HepG2 (cell line): ENCODE data around the gene CDC42SE2. TPM values are rescaled to one million over a fixed set of nuclear protein-coding genes. Genes with fewer than 3 reads are reported as not detected.

ENCODE experiments used
- ATAC-seq: fragments of 200-7000 bp; cut with Tn5 transposase; 3 replicates; pipeline ENCODE4 v1.9.1; 2020; ENCODE audit warnings: mild to moderate bottlenecking, moderate library complexity
- BruUV-seq: library from RNA; stranded (reverse); fragments of 400-500 nt; replicated peaks from 2 replicates; lab custom pipeline; 2021; lab: Mats Ljungman, UMichigan
- CTCF ChIA-PET: fragments of 300-600 bp; formaldehyde crosslinking; extraction: SDS; loops from one replicate; lab custom pipeline; 2021; ENCODE audit warnings: low total read pairs, inconsistent platforms, low intra/inter-chr PET ratio; lab: Yijun Ruan, JAX
- POLR2A ChIA-PET: fragments of 350-600 bp; sonication (Branson Sonifier 250); formaldehyde crosslinking; loops from one replicate; lab custom pipeline; 2020; ENCODE audit warnings: antibody characterized with exemption, inconsistent platforms; lab: Yijun Ruan, JAX
- DNase-seq: peaks from one replicate; pipeline ENCODE4 v3.0.0-alpha.2; 2015; ENCODE audit warnings: low spot score
- FAIRE-seq: peaks from 3 replicates; lab custom pipeline; 2011; peaks lifted over from hg19 to GRCh38; lab: Jason Lieb, UNC
- H2AFZ ChIP-seq: one replicate; pipeline ENCODE4 v1.6.1; 2011; ENCODE audit warnings: low read length, inconsistent platforms
- H3K27ac ChIP-seq: fragments of 300-600 bp; 3 replicates; pipeline ENCODE4 v1.8.0; 2011; ENCODE audit warnings: mixed run types, mild to moderate bottlenecking, mixed read lengths, low read length, inconsistent platforms; ENCODE audit not compliant: insufficient read depth; ENCODE audit errors: extremely low read length
- H3K27me3 ChIP-seq, 2 experiments: fragments of 200-600 bp in 1 of 2; 2 replicates in 1 of 2; 3 replicates in 1 of 2; pipeline versions ENCODE4 v1.6.0 to v1.8.0; 2011; ENCODE audit warnings: low read length in 2 of 2, mild to moderate bottlenecking in 2 of 2, moderate library complexity in 2 of 2, inconsistent platforms in 1 of 2; ENCODE audit not compliant: insufficient read depth in 2 of 2, control insufficient read depth in 1 of 2
- H3K36me3 ChIP-seq, 2 experiments: fragments of 200-600 bp in 1 of 2; replicated peaks in 1 of 2; 2 replicates in 1 of 2; 3 replicates in 1 of 2; pipeline versions ENCODE4 v1.5.1 to v1.8.0; 2011; ENCODE audit warnings: low read length in 2 of 2, inconsistent platforms in 1 of 2; ENCODE audit not compliant: insufficient read depth in 2 of 2, control insufficient read depth in 1 of 2
- H3K4me1 ChIP-seq: 2 replicates; pipeline ENCODE4 v1.5.1; 2012; ENCODE audit warnings: low read length, inconsistent platforms; ENCODE audit not compliant: insufficient read depth
- H3K4me2 ChIP-seq: 2 replicates; pipeline ENCODE4 v1.6.0; 2011; ENCODE audit warnings: low read depth, low read length, inconsistent platforms
- H3K4me3 ChIP-seq, 3 experiments: fragments of 200-600 bp in 1 of 3; sonication (generic), shearing (Covaris generic) in 1 of 3; replicated peaks in 1 of 3; 2 replicates each; pipeline ENCODE4 v1.5.1; 2011 to 2016; ENCODE audit warnings: low read length in 3 of 3, inconsistent platforms in 2 of 3, low read depth in 2 of 3, mild to moderate bottlenecking in 2 of 3, control low read depth in 1 of 3, mixed read lengths in 1 of 3; ENCODE audit not compliant: insufficient read depth in 1 of 3
- H3K79me2 ChIP-seq: one replicate; pipeline ENCODE4 v1.6.1; 2011; ENCODE audit warnings: low read length, inconsistent platforms; ENCODE audit not compliant: insufficient read depth
- H3K9ac ChIP-seq: 2 replicates; pipeline ENCODE4 v1.6.0; 2011; ENCODE audit warnings: mild to moderate bottlenecking, low read depth, low read length, inconsistent platforms; ENCODE audit not compliant: insufficient read depth
- H3K9me3 ChIP-seq: 2 replicates; pipeline ENCODE4 v1.5.1; 2012; ENCODE audit warnings: mild to moderate bottlenecking, low read length
- H4K20me1 ChIP-seq: 2 replicates; pipeline ENCODE4 v1.6.0; 2011; ENCODE audit warnings: inconsistent platforms, mild to moderate bottlenecking, low read length, moderate library complexity; ENCODE audit not compliant: insufficient read depth
- ARID5B ChIP-seq: IDR thresholded peaks from 2 replicates; pipeline ENCODE4 v1.4.0; 2020; ENCODE audit warnings: mild to moderate bottlenecking, missing genetic modification reagents
- CEBPB ChIP-seq: IDR thresholded peaks from 2 replicates; pipeline ENCODE4 v1.6.1; 2011; ENCODE audit warnings: low read depth, low read length, improper control_type of control experiment, borderline replicate concordance
- CEBPG ChIP-seq: IDR thresholded peaks from 2 replicates; pipeline ENCODE4 v1.6.1; 2016
- CTCF ChIP-seq: sonication (generic); formaldehyde crosslinking; IDR thresholded peaks from 2 replicates; pipeline ENCODE4 v1.5.0; 2020; ENCODE audit warnings: mild to moderate bottlenecking, missing genetic modification reagents, moderate library complexity
- GABPA ChIP-seq, 2 experiments: IDR thresholded peaks; 2 replicates each; pipeline ENCODE4 v1.6.1; 2011 to 2016; ENCODE audit warnings: low read depth in 2 of 2, low read length in 1 of 2, missing biosample characterization in 1 of 2, missing genetic modification characterization in 1 of 2
- HNF1A ChIP-seq, 2 experiments: sonication (generic) in 1 of 2; formaldehyde crosslinking in 1 of 2; IDR thresholded peaks; 2 replicates each; pipeline versions ENCODE4 v1.4.0 to v1.6.1; 2016 to 2020; ENCODE audit warnings: borderline replicate concordance in 1 of 2, low read depth in 1 of 2, mild to moderate bottlenecking in 1 of 2, missing genetic modification reagents in 1 of 2
- HNRNPUL1 ChIP-seq: fragments of 200-400 bp; formaldehyde crosslinking; IDR thresholded peaks from 2 replicates; pipeline ENCODE4 v1.6.1; 2017; ENCODE audit warnings: low read depth, mild to moderate bottlenecking, low read length, moderate library complexity
- KMT2A ChIP-seq: sonication (generic); formaldehyde crosslinking; IDR thresholded peaks from 2 replicates; pipeline ENCODE4 v1.4.0; 2020; ENCODE audit warnings: missing genetic modification reagents
- SIN3A ChIP-seq: IDR thresholded peaks from 2 replicates; pipeline ENCODE4 v1.6.1; 2011; ENCODE audit warnings: low read depth, mild to moderate bottlenecking, control low read depth, low read length, borderline replicate concordance
- SMC3 ChIP-seq: IDR thresholded peaks from 2 replicates; pipeline ENCODE4 v1.6.1; 2011; ENCODE audit warnings: low read length, improper control_type of control experiment
- THAP11 ChIP-seq: IDR thresholded peaks from 2 replicates; pipeline ENCODE4 v1.6.1; 2016; ENCODE audit warnings: missing biosample characterization, missing genetic modification reagents
- ZNF234 ChIP-seq: sonication (generic); formaldehyde crosslinking; conservative IDR thresholded peaks from 2 replicates; pipeline ENCODE4 v1.5.1; 2020; ENCODE audit warnings: mild to moderate bottlenecking, missing genetic modification reagents
- ZNF816 ChIP-seq: sonication (generic); formaldehyde crosslinking; IDR thresholded peaks from 2 replicates; pipeline ENCODE4 v1.8.0; 2022; ENCODE audit warnings: missing genetic modification reagents, mild to moderate bottlenecking, borderline replicate concordance
- WGBS: methylation state at CpG from one replicate; pipeline ENCODE4 v1.1.6; 2017; ENCODE audit warnings: low lambda C conversion rate; 5-methylcytosine and 5-hydroxymethylcytosine counted together
- in situ Hi-C: cut with HindIII; loops from 2 replicates; pipeline ENCODE4 v1.10.0; 2017; ENCODE audit warnings: low pct_unique_long_range_greater_than_20kb; ENCODE audit not compliant: extremely low pct_ligation_motif_present
- intact Hi-C: fragments of 100-400 bp; cut with micrococcal nuclease; formaldehyde crosslinking; loops from one replicate; pipeline ENCODE4 v1.10.0; 2022; ENCODE audit not compliant: unreplicated experiment
- polyA plus RNA-seq, 8 experiments: library from polyadenylated mRNA; depleted of rRNA in 3 of 8; stranded (reverse) in 7 of 8; unstranded in 1 of 8; fragments of >200 nt; fragmentation: Illumina TruSeq in 4 of 8; extraction: Trizol in 4 of 8; gene quantifications; 2 replicates each; pipeline versions ENCODE4 v1.2.1 to v1.2.3, GENCODE V29; 2011 to 2016; ENCODE audit warnings: low read depth in 4 of 8, missing spikeins in 1 of 8, mixed read lengths in 1 of 8; ENCODE audit not compliant: insufficient read depth in 1 of 8
- total RNA-seq, 5 experiments: library from RNA; depleted of rRNA; stranded (reverse); fragments of >200 nt; fragmentation: Illumina TruSeq; extraction: Trizol; gene quantifications; 2 replicates each; pipeline ENCODE4 v1.2.3, GENCODE V29; 2016; ENCODE audit warnings: low read depth in 1 of 5

CDC42SE2 gene
- total and polyA plus RNA-seq, 2 of the 13 experiments (the other 11 are each of a cell fraction or from before 2014, with no cell fraction given) = 19.6 to 25.0 TPM

GRCh38 chr5:131265311-131265803, 1.5 kb downstream of the CDC42SE2 start:
- Histone ChIP-seq H2AFZ (no peak overlapping the region), H3K27me3 (no peaks in the 10 kb centered on the region; a peak in 1 of 5 replicates), H3K79me2 (peaks cover 54% of the 10 kb centered on the region), H3K9me3 (no peaks in the 10 kb centered on the region), H3K4me2 (peak overlapping the region; percentile 73), H3K36me3 (no peaks in the 10 kb centered on the region), H3K4me1 (peaks cover 25% of the 10 kb centered on the region), H3K4me3 (peak overlapping the region; percentile 94 to 99 (median 96)), H4K20me1 (no peaks in the 10 kb centered on the region), H3K9ac (peak overlapping the region; percentile 99), H3K27ac (peak overlapping the region; percentile 92)
- in situ Hi-C loops (no loop called here), intact Hi-C loops (loop anchor here (1.0 to 2.0 kb wide), 2 partner anchors 101 to 113 kb away; partner anchors contain the start of gene HINT1)
- 2% methylated on average over 2 of the region's 2 CpGs for WGBS
- ChIA-PET POLR2A (interaction anchor here (1.4 to 3.6 kb wide), 3 partner anchors 10 to 100 kb away, joined by 3 to 20 read pairs (median 9); partner anchors contain the start of gene HINT1), CTCF (no interaction called here)
- FAIRE-seq (no peak), ATAC-seq (no peak), DNase-seq (peak; percentile 60)
- no TSS peak for BruUV-seq
- peak; percentile 14; the same call in 1 of the 2 replicates for TF ChIP-seq CTCF (CRISPR knock-in tag)
- TF ChIP-seq THAP11 = peak; percentile 37; the same call in 1 of the 2 replicates
- peak; percentile 75 for TF ChIP-seq CEBPG (CRISPR knock-in tag)
- TF ChIP-seq CEBPB = peak; percentile 70; the same call in 1 of the 2 replicates
- TF ChIP-seq SIN3A = no peak
- peak; percentile 74 for TF ChIP-seq HNF1A (IDR thresholded peaks at IDR 0.05; ENCODE audit: low read depth)
- peak; percentile 64; the same call in 1 of the 2 replicates for TF ChIP-seq HNF1A (CRISPR knock-in tag; IDR thresholded peaks at IDR 0.05; ENCODE audit: borderline replicate concordance)
- TF ChIP-seq SMC3 = 0 out of 2 replicates have a peak, but pooled peaks have one; percentile 6
- no peak for TF ChIP-seq ZNF234 (CRISPR knock-in tag)
- no peak for TF ChIP-seq ZNF816 (CRISPR knock-in tag)
- peak; percentile 53; the same call in 1 of the 2 replicates for TF ChIP-seq ARID5B (CRISPR knock-in tag)
- TF ChIP-seq GABPA (IDR thresholded peaks at IDR 0.05; ENCODE audit: low read depth, low read length) = no peak
- 0 out of 2 replicates have a peak, but pooled peaks have one; percentile 9 for TF ChIP-seq GABPA (CRISPR knock-in tag; IDR thresholded peaks at IDR 0.05; ENCODE audit: low read depth)
- peak; percentile 52; the same call in 1 of the 2 replicates for TF ChIP-seq HNRNPUL1
- no peak for TF ChIP-seq KMT2A (CRISPR knock-in tag)
